Adrenal gland (tissue), 12 donors: ENCODE measurements around the gene HOPX. TPM values are rescaled to one million over a fixed set of nuclear protein-coding genes. Genes with fewer than 3 reads are reported as not detected.

Source experiments
- DNase-seq, 7 donors: peaks; one replicate each; pipeline ENCODE4 v3.0.0-alpha.2; 2019 to 2020
- H3K27ac ChIP-seq, 5 donors: fragments of 200-600 bp; sonication (generic) in 4 of 5; 1 replicate in 3 of 5; 2 replicates in 2 of 5; pipeline versions ENCODE4 v1.5.1 to v1.8.0; 2016 to 2020; ENCODE audit warnings: mild to moderate bottlenecking in 1 of 5
- H3K27me3 ChIP-seq: fragments of 200-600 bp; 2 replicates; pipeline ENCODE4 v1.8.0; 2021
- H3K36me3 ChIP-seq, 2 donors: fragments of 200-600 bp; replicated peaks in 1 of 2; 1 replicate in 1 of 2; 2 replicates in 1 of 2; pipeline versions ENCODE4 v1.5.1 to v1.8.0; 2018 to 2022
- H3K4me1 ChIP-seq, 2 donors: fragments of 200-600 bp; replicated peaks in 1 of 2; 1 replicate in 1 of 2; 2 replicates in 1 of 2; pipeline versions ENCODE4 v1.5.1 to v1.8.0; 2018 to 2021
- H3K4me3 ChIP-seq, 4 donors: fragments of 200-600 bp; sonication (generic) in 3 of 4; one replicate each; pipeline ENCODE4 v1.5.1; 2016 to 2018
- H3K9me3 ChIP-seq, 3 donors: fragments of 200-600 bp; sonication (generic) in 1 of 3; replicated peaks in 1 of 3; 1 replicate in 2 of 3; 2 replicates in 1 of 3; pipeline versions ENCODE4 v1.5.1 to v1.8.0; 2016 to 2021
- POLR2A ChIP-seq, 2 donors: fragments of 450-650 bp; IDR thresholded peaks; one replicate each; pipeline ENCODE4 v1.6.1; 2017; ENCODE audit warnings: antibody characterized with exemption in 2 of 2, mild to moderate bottlenecking in 2 of 2, moderate library complexity in 1 of 2
- WGBS, 4 donors: extraction: QIAGEN DNeasy Blood & Tissue Kit in 2 of 4; methylation state at CpG; one replicate each; pipeline versions ENCODE4 v1.1.5 to v1.1.7; 2013 to 2017; 5-methylcytosine and 5-hydroxymethylcytosine counted together
- intact Hi-C, 2 donors: fragments of 100-400 bp; cut with DNase I; formaldehyde crosslinking; loops; one replicate each; pipeline versions ENCODE4 v1.14.1 to v1.15.0; 2022 to 2023
- polyA plus RNA-seq, 3 donors: library from polyadenylated mRNA; stranded (reverse); fragments of 200-250 nt in 2 of 3; fragments of 350-450 nt in 1 of 3; fragmentation: Illumina TruSeq in 1 of 3; extraction: RNeasy Lipid Tissue Mini Kit (QIAGEN cat#74804) in 1 of 3; gene quantifications; one replicate each; pipeline ENCODE4 v1.2.3, GENCODE V29; 2013 to 2014
- total RNA-seq, 9 donors: library from RNA; depleted of rRNA in 4 of 9; stranded (reverse); fragments of >200 nt in 4 of 9; fragments of 120-200 nt in 1 of 9; fragmentation: NEBNext Ultra II Directional in 1 of 9; extraction: Animal tissue kit (Norgen Biotek cat#: 25700) in 1 of 9; gene quantifications; one replicate each; pipeline versions ENCODE4 v1.1.0 to v1.2.4, GENCODE V29; 2013 to 2023
- TF ChIP-seq, protein P1 (sequence below), 6 experiments: fragments of 450-650 bp in 4 of 6; fragments of 200-600 bp in 2 of 6; sonication (generic) in 1 of 6; IDR thresholded peaks; 1 replicate in 5 of 6; 2 replicates in 1 of 6; pipeline versions ENCODE4 v1.5.1 to v1.8.0; 2016 to 2021; ENCODE audit warnings: antibody characterized with exemption in 6 of 6, mild to moderate bottlenecking in 2 of 6, moderate library complexity in 1 of 6
- donor health status: healthy with polysubstance abuse.
- donor health status: Bipolar disorder and iron deficiency.
- donor health status: DM: yes; HTN: yes; CAD: no.
- donor health status: DM: no; HTN: no; CAD: no.
- donor health status: DM: no; HTN: no; CAD: no.
- donor health status: DM: yes; HTN: yes; CAD: no.

HOPX gene
- total and polyA plus RNA-seq, 12 donors: 6.4 to 79.5 (median 28.8) TPM

DNA sequence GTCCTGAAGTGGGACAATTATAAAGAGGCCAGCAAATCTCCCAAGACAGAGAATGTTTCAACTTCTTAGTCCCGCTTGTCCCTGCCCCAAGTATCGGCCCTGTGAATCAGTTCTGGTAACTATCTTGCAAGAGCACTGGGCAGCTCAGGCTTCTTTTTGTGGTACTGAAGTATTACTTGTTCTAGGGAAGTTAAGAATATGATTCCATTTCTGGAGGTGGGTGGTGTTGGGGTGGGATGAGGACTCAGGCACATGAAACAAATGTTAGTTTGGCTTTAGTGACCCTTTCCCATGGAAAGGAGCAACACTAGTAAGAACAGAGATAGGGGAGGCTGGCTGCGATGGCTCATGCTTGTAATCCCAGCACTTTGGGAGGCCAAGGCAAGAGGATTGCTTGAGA lies 28.9 kb downstream of the HOPX start:
- Histone ChIP-seq H3K4me1 (peaks cover 14 to 26% of the 10 kb centered on the region in 2 donors), H3K36me3 (no peaks in the 10 kb centered on the region), H3K27me3 (peaks cover 14% of the 10 kb centered on the region), H3K9me3 (no peaks in the 10 kb centered on the region), H3K4me3 (no peak overlapping the region), H3K27ac (no peak overlapping the region)
- intact Hi-C loops: no loop called here
- no peak for DNase-seq
- 83 to 90% (median 87%) methylated on average over 3 of the region's 3 CpGs for WGBS, 4 donors
- TF ChIP-seq, protein P1, sequence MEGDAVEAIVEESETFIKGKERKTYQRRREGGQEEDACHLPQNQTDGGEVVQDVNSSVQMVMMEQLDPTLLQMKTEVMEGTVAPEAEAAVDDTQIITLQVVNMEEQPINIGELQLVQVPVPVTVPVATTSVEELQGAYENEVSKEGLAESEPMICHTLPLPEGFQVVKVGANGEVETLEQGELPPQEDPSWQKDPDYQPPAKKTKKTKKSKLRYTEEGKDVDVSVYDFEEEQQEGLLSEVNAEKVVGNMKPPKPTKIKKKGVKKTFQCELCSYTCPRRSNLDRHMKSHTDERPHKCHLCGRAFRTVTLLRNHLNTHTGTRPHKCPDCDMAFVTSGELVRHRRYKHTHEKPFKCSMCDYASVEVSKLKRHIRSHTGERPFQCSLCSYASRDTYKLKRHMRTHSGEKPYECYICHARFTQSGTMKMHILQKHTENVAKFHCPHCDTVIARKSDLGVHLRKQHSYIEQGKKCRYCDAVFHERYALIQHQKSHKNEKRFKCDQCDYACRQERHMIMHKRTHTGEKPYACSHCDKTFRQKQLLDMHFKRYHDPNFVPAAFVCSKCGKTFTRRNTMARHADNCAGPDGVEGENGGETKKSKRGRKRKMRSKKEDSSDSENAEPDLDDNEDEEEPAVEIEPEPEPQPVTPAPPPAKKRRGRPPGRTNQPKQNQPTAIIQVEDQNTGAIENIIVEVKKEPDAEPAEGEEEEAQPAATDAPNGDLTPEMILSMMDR (IDR thresholded peaks at IDR 0.05): no peak
- TF ChIP-seq POLR2A (IDR thresholded peaks at IDR 0.05): no peak

- Histone ChIP-seq H3K27me3 (peaks cover 4% of the 10 kb centered on the region), H3K9me3 (no peaks in the 10 kb centered on the region), H3K4me1 (peaks cover 12 to 19% of the 10 kb centered on the region in 2 donors), H3K4me3 (no peak overlapping the region), H3K36me3 (no peaks in the 10 kb centered on the region), H3K27ac (no peak overlapping the region)
- 78 to 95% (median 91%) methylated on average over 1 of the region's 1 CpG for WGBS, 4 donors
- intact Hi-C loops: no loop called here
- TF ChIP-seq, protein P1 (IDR thresholded peaks at IDR 0.05): no peak
- no peak for TF ChIP-seq POLR2A (IDR thresholded peaks at IDR 0.05)
- DNase-seq: no peak
Measured at GRCh38 chr4:56651056-56651350, 30.1 kb downstream of the HOPX start.

- Histone ChIP-seq H3K4me1 (peaks cover 7 to 13% of the 10 kb centered on the region in 2 donors), H3K4me3 (no peak overlapping the region), H3K27me3 (no peaks in the 10 kb centered on the region), H3K27ac (no peak overlapping the region), H3K36me3 (no peaks in the 10 kb centered on the region), H3K9me3 (no peaks in the 10 kb centered on the region)
- intact Hi-C loops: no loop called here
- WGBS, 4 donors: 80 to 91% (median 81%) methylated on average over 6 of the region's 6 CpGs
- DNase-seq: no peak
- TF ChIP-seq, protein P1 (IDR thresholded peaks at IDR 0.05): no peak
- TF ChIP-seq POLR2A (IDR thresholded peaks at IDR 0.05): no peak
Measured at GRCh38 chr4:56650262-56651055, 30.6 kb downstream of the HOPX start.

- H3K4me1 ChIP-seq: peaks cover 5 to 10% of the 10 kb centered on the region in 2 donors
- H3K27me3 ChIP-seq: no peaks in the 10 kb centered on the region
- H3K27ac ChIP-seq: no peak overlapping the region
- intact Hi-C loops: no loop called here
- no peak for TF ChIP-seq POLR2A (IDR thresholded peaks at IDR 0.05)
- TF ChIP-seq, protein P1 (IDR thresholded peaks at IDR 0.05): no peak
- H3K4me3 ChIP-seq: no peak overlapping the region
- no peaks in the 10 kb centered on the region for H3K36me3 ChIP-seq
- no peaks in the 10 kb centered on the region for H3K9me3 ChIP-seq
- 81 to 89% (median 85%) methylated on average over 5 of the region's 5 CpGs for WGBS, 4 donors
- no peak for DNase-seq
Measured at GRCh38 chr4:56649445-56650261, 31.4 kb downstream of the HOPX start.
